MM.1S (cell line): ENCODE results near the gene DARS2.

Experiments used
- CTCF ChIP-seq: fragments of 300-600 bp; sonication (generic); IDR thresholded peaks from 2 replicates; pipeline ENCODE4 v1.5.1; 2016; ENCODE audit warnings: antibody characterized with exemption, low read length, mixed read lengths
- EZH2 ChIP-seq: fragments of 300-600 bp; sonication (generic); optimal IDR thresholded peaks from 2 replicates; pipeline ENCODE3; 2017; ENCODE audit warnings: low read depth, mild to moderate bottlenecking, antibody characterized with exemption, low read length, mixed read lengths
- EZH2phosphoT487 ChIP-seq: fragments of 300-600 bp; sonication (generic); IDR thresholded peaks from 2 replicates; pipeline ENCODE4 v1.6.1; 2018; ENCODE audit warnings: antibody characterized with exemption, low read length

GRCh38 chr1:173866413-173867115 lies 42.1 kb downstream of the DARS2 start:
- no peak for TF ChIP-seq CTCF
- TF ChIP-seq EZH2 = no peak
- TF ChIP-seq EZH2phosphoT487 = no peak
